SU-DHL-6 (cell line): Measurements from ENCODE around the gene ARHGEF28.

ENCODE experiments used
- H2AFZ ChIP-seq: fragments of 200-600 bp; sonication (generic); 2 replicates; pipeline ENCODE4 v1.6.1; 2014; ENCODE audit warnings: low read depth, mild to moderate bottlenecking, moderate library complexity, mixed read lengths, antibody characterized with exemption, low read length; ENCODE audit not compliant: severe bottlenecking
- H3F3A ChIP-seq: fragments of 200-600 bp; shearing (Covaris generic); 2 replicates; pipeline ENCODE4 v1.6.0; 2016; ENCODE audit warnings: antibody characterized with exemption, mild to moderate bottlenecking; ENCODE audit not compliant: insufficient read depth
- H3K27ac ChIP-seq: fragments of 200-600 bp; sonication (generic); 2 replicates; pipeline ENCODE4 v1.5.1; 2016; ENCODE audit warnings: low read depth, mild to moderate bottlenecking, low read length, moderate library complexity, mixed read lengths
- H3K27me3 ChIP-seq: fragments of 200-600 bp; sonication (generic), shearing (Covaris generic); 2 replicates; pipeline ENCODE4 v1.6.0; 2014; ENCODE audit warnings: mild to moderate bottlenecking, low read length
- H3K36me3 ChIP-seq: fragments of 200-600 bp; sonication (generic); 2 replicates; pipeline ENCODE4 v1.6.1; 2014; ENCODE audit warnings: mild to moderate bottlenecking, low read length, mixed read lengths
- H3K4me2 ChIP-seq: fragments of 300-600, 200-600 bp; shearing (Covaris generic), sonication (generic); 2 replicates; pipeline ENCODE4 v1.6.0; 2014; ENCODE audit warnings: low read length, low read depth, mild to moderate bottlenecking; ENCODE audit not compliant: poor library complexity, severe bottlenecking
- H3K4me3 ChIP-seq: fragments of 200-600 bp; sonication (generic); 2 replicates; pipeline ENCODE4 v1.5.1; 2014; ENCODE audit warnings: antibody characterized with exemption, low read length, mild to moderate bottlenecking, mixed read lengths; ENCODE audit not compliant: insufficient read depth, poor library complexity, severe bottlenecking
- H3K79me2 ChIP-seq: fragments of 200-600 bp; sonication (generic); 2 replicates; pipeline ENCODE4 v1.6.1; 2014; ENCODE audit warnings: mild to moderate bottlenecking, low read length, moderate library complexity; ENCODE audit not compliant: insufficient read depth
- H3K9ac ChIP-seq: fragments of 200-600 bp; sonication (generic); 2 replicates; pipeline ENCODE4 v1.7.0; 2014; ENCODE audit warnings: mild to moderate bottlenecking, low read length
- H3K9me2 ChIP-seq: fragments of 200-600 bp; sonication (generic); replicated peaks from 2 replicates; pipeline ENCODE4 v1.6.1; 2014; ENCODE audit warnings: low read length; ENCODE audit not compliant: insufficient read depth
- H3K9me3 ChIP-seq: fragments of 200-600 bp; sonication (generic); 2 replicates; pipeline ENCODE4 v1.6.1; 2014; ENCODE audit warnings: low read length, mixed read lengths; ENCODE audit not compliant: insufficient read depth
- H4K20me1 ChIP-seq: fragments of 200-600 bp; sonication (generic); 2 replicates; pipeline ENCODE4 v1.6.1; 2014; ENCODE audit warnings: low read depth, mild to moderate bottlenecking, antibody characterized with exemption, low read length, moderate library complexity, mixed read lengths
- CTCF ChIP-seq: fragments of 200-600 bp; sonication (generic); IDR thresholded peaks from one replicate; pipeline ENCODE4 v1.5.1; 2017; ENCODE audit warnings: antibody characterized with exemption, mild to moderate bottlenecking, low read length, moderate library complexity; ENCODE audit not compliant: insufficient read depth, poor library complexity, severe bottlenecking
- EZH2phosphoT487 ChIP-seq: fragments of 200-600 bp; sonication (generic), shearing (Covaris generic); conservative IDR thresholded peaks from 2 replicates; pipeline ENCODE4 v1.6.1; 2018; ENCODE audit warnings: mild to moderate bottlenecking, antibody characterized with exemption, low read length, moderate library complexity, mixed read lengths

Gene ARHGEF28

GRCh38 chr5:73917433-73917832 lies 291.4 kb downstream of the ARHGEF28 start:
- H3F3A ChIP-seq = no peaks in the 10 kb centered on the region

GRCh38 chr5:73917891-73918290 lies 291.9 kb downstream of the ARHGEF28 start:
- H3K27me3 ChIP-seq = no peaks in the 10 kb centered on the region
- no peak overlapping the region for H3K27ac ChIP-seq
- no peak for TF ChIP-seq EZH2phosphoT487
- no peak for TF ChIP-seq CTCF
- no peak overlapping the region for H2AFZ ChIP-seq
- no peaks in the 10 kb centered on the region for H3K79me2 ChIP-seq
- H4K20me1 ChIP-seq = no peaks in the 10 kb centered on the region
- H3K9ac ChIP-seq = no peak overlapping the region
- H3K9me2 ChIP-seq = no peaks in the 10 kb centered on the region
- H3K4me2 ChIP-seq = no peak overlapping the region
- H3K36me3 ChIP-seq = no peaks in the 10 kb centered on the region
- no peaks in the 10 kb centered on the region for H3F3A ChIP-seq
- H3K9me3 ChIP-seq = no peaks in the 10 kb centered on the region
- no peak overlapping the region for H3K4me3 ChIP-seq

More at GRCh38 chr5:73917433-73917832, 291.4 kb downstream of the ARHGEF28 start:
- Histone ChIP-seq H3K9me3 (no peaks in the 10 kb centered on the region), H3K36me3 (no peaks in the 10 kb centered on the region), H3K79me2 (no peaks in the 10 kb centered on the region), H3K27ac (no peak overlapping the region), H2AFZ (no peak overlapping the region), H3K9ac (no peak overlapping the region), H3K9me2 (no peaks in the 10 kb centered on the region), H4K20me1 (no peaks in the 10 kb centered on the region), H3K27me3 (no peaks in the 10 kb centered on the region), H3K4me2 (no peak overlapping the region), H3K4me3 (no peak overlapping the region)
- no peak for TF ChIP-seq EZH2phosphoT487
- no peak for TF ChIP-seq CTCF

- Histone ChIP-seq H3K4me2 (no peak overlapping the region), H3K36me3 (no peaks in the 10 kb centered on the region), H3K9me2 (no peaks in the 10 kb centered on the region), H3K79me2 (no peaks in the 10 kb centered on the region), H2AFZ (no peak overlapping the region), H3K4me3 (no peak overlapping the region), H3F3A (no peaks in the 10 kb centered on the region), H3K9ac (no peak overlapping the region), H4K20me1 (no peaks in the 10 kb centered on the region), H3K27me3 (no peaks in the 10 kb centered on the region), H3K27ac (no peak overlapping the region), H3K9me3 (no peaks in the 10 kb centered on the region)
- TF ChIP-seq CTCF = no peak
- no peak for TF ChIP-seq EZH2phosphoT487
Measured at GRCh38 chr5:73918791-73919221, 292.8 kb downstream of the ARHGEF28 start.
